Hindlimb muscle (tissue), 1 donor: Measurements from ENCODE around the gene WNT11. TPM values are rescaled to one million over a fixed set of nuclear protein-coding genes. Genes with fewer than 3 reads are reported as not detected.

Experiments
- DNase-seq: peaks from one replicate; pipeline ENCODE4 v3.0.0-alpha.2; 2013
- polyA plus RNA-seq: library from polyadenylated mRNA; unstranded; fragments of 120-200 nt; gene quantifications from one replicate; pipeline ENCODE4 v1.2.1, GENCODE V29; 2013; ENCODE audit not compliant: insufficient read length

The WNT11 gene
- polyA plus RNA-seq, 1 donor: 22.0 TPM

DNA sequence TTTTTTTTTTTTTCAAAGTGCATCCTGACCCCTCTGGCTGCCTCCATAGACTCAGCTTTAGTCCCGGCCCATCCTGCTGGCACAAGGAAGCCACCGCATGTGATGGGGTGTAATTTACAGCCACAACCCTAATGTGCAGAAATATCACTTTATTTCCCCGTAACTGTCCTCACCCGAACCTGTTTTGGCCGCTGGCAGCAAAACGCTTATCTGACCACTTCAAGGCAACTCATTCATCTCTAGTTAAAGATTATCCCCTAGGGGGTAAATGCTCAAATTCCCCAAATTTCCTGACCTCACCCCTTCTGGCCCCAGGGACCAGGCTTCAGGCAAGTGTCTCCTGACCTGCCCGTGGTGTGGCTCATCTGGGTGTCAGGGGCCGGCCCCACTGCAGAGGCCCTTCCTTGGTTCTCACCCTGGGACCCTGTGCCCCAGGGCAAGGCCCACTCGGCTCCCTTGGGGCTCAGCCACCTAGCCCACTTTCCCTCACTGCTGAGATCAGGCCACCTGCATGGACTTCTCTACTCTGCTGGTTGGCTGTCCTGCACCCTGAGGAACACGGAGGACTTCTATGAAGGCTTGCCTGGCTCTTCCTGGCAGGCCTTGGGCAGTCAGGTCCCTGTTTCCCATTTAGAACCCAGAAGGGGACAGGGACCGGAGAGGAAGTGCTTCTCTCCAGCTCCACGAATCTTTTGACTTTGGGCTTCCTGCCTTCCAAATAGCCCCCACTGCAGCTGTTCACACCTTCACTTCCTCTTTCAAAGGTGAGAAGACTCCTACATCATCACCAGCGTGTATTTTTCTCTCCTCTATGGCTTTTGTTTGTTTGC, 53.3 kb downstream of the WNT11 start:
- DNase-seq: no peak

DNA sequence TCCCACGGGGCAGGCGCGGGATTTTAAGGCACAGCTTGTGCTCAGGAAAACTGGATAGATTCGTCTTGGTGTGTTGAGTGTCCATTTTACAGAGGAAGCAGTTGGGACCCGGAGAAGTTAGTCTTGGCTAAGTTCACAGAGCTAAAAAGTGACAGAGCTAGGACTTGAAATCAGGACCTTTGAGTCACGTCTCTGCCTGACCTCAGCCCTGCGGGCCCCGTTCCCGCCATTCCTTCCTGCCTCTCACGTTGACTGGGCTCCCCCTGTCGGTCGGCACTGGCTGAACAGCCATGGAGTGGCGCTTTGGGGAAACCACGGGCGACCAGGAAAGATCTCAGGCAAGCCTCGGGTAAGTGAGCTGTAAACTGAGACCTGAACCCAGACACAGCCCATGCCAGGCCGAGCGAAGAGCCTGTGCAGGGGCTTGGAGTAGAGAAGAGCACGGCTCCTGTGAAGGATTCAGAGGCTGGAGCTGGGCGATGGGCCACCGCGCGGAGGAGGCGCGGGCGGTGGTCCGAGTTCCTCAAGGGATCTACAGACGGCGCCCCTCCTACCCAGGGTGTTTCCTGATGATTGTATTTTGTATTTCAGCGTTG, 54.1 kb downstream of the WNT11 start:
- peak; percentile 74 for DNase-seq

DNA sequence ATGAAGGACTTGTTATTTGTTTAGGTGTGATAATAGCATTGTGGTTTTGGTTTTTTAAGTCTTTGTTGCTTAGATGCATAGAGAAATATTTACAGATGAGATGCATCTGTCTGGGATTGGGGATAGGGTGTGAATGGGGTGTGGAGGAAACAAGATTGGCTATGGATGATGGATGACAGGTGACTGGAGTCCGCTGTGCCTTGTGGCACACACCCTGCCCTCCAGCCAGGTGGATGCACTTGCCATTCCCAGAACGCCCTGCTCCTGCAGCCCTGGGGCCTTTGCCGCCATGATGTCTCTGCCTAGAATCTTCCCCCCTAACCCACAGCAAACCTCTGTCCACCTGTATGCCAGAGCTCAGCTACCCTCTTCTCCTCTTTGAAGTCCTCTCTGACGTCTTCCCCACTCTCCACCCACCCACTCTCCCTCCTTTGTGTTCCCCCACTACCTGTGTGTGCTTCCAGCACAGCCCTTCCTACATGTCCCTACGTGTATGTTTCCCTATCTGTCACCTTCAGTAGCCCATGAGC, 54.7 kb downstream of the WNT11 start:
- no peak for DNase-seq

DNA sequence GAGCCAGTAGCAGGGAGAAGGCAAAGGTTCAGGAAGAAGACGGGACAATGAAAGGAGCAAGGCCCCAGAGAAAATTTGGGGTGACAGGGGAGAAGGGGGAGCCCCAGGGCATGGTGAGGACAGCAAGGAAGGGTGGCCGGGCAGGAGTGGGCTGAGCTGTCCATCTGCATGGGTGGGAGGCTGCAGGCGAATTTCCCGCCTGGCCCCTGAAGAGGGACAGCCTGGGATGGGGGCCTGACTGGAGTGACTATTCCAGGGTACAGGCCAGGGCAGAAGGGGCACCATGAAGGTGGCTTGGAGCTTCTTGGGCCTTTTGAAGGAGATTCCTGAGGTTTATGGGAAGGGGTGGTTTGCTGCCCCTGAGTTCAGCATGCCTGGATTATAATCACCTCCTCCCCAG, 56.2 kb downstream of the WNT11 start:
- DNase-seq: no peak

DNA sequence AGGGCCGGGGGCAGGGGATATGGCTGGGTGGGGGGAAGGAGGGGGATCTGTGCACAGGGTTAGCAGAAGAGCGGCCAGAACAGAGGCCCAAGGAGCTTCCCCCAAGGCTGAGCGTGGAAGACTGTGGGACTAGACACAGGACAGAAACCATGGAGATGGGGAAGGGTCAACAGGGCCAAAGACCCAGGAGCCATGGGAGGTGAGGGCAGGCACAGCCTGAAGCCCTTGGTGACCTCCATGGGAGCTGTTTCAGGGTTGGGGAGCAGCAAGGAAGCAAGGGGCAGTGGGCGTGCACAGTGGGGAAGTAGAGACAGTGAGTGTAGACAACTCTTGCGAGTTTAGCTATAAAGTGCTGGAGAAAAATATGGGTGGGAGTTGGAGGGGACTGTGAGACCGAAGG, 56.6 kb downstream of the WNT11 start:
- no peak for DNase-seq

DNA sequence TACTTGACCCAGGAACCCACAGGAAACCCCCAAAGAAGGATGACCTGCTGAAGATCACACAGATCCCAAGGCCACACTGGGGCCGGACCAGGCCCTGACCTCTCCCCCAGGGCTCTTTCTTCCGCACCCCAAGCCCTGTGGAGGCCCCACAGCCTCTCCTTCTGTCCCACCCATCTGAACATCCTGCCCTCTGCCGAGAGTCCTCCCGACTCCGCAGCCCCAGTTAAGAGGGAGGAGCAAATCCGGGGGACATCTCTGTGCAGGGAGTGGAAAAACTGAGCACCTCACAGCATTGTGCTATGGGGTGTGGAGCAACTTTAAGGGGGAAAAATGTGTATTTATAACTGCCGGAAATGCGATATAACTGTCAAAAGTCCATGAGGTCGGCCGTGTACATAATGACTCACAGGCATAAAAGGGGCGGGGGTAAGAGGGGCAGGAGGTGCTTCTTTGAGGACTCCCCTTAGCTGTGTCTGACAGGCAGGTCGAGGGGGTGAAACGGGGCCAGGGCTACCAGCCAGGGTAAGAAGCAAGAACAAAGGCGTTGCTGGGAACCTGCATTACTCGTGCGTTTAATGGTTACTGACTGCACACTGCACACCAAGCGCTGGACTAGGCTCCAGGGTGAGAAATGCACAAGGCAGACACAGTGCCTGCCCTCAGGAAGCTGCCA, 57.2 kb downstream of the WNT11 start:
- no peak for DNase-seq

DNA sequence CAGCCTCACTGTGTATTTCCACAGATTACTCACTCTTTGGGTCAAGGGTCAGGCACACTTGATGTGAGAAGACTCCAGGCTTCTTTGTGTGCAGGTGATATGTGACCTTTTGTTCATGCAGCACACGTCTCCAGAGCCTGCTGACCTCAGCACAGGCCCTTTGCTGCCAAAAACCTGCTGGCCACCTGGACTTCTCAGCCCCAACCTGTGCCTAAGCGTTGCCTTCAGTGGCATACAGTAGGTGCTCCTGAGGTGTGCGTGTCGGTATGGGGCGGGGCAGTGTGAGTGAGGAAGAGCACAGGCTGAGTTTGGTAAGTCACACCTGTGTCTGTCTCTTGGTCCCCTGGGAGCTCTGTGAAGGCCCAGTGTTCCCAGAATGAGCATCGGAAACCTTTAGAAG, 58.1 kb downstream of the WNT11 start:
- DNase-seq: no peak

DNA sequence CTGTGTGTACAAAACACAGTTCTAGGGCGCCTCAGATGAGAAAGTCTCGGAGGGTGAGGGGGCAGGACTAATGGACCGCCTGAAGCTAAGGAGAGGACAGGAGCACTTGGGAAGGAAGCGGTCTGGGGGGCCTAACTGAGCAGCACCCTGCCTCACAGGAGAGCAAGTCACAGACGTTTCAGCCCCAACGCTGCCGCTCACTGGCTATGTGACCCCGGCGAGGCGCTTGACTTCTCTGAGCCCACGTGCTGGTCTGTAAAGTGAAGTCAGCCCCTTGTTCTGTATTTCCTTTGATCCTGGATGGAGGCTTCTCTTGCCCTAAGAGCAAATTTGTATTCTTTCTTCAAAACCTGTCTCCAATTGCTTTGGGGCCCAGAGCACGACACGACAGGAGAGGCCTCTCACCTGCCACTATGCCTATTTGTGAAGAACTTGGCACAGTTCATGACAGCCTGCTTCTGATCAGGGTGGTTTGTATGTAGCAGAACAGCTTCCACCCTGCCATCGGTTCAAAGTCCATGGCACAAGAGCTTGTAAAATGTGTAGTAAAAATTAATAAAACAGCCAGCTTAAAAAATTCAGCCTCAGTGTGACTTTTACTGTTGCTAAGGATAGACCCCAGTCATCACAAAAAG, 59.1 kb downstream of the WNT11 start:
- no peak for DNase-seq

DNA sequence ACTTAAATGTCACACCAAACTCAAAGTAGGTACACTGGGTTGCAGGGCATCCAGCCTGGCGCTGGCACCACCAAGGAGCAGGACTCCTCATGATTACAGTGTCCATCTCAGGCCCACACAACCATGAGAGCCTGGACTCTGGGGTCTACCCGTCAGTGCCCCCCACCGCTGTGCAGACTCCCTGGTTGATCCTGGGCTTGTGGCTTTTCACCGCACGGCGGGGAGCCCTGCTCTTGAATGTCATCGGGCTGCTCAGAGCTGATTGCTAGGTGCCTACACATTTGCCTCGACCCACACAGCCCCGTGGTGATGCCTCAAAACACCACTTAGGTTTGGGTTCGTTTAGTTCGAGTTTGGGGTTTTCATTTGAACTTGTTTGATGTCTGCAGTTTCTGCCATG, 63.0 kb downstream of the WNT11 start:
- DNase-seq: no peak

DNA sequence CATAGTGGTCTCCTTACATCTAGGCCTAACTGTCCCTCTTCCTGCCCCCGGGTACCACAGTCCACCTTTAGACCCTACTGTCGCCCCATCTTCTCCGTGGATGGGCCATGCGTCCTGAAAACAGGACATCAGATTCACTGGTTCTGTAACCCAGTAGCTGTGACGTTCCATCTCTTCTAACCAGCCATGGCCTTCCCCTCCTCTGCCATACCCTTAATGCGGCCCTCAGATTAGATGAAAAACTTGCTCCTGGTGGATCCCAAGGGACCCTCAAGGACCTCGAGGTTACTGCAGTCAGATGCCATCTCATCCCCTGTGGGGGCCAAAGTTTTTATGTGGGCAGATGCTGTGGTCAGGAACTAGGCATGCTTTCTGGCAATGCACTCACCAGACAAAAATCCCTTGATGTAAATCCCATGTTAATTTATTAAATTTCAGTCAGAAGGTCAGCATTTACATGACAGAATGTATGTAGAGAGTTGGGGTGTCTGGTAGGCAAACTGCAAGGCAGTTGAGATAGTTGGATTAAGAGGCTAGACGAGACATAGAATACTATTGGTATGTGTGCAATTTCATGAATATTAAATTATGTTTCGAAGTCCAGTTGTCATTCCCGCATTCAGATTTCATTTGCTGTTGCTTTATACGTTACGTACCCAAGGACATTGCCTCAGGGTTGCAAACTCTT, 64.3 kb downstream of the WNT11 start:
- DNase-seq: no peak

DNA sequence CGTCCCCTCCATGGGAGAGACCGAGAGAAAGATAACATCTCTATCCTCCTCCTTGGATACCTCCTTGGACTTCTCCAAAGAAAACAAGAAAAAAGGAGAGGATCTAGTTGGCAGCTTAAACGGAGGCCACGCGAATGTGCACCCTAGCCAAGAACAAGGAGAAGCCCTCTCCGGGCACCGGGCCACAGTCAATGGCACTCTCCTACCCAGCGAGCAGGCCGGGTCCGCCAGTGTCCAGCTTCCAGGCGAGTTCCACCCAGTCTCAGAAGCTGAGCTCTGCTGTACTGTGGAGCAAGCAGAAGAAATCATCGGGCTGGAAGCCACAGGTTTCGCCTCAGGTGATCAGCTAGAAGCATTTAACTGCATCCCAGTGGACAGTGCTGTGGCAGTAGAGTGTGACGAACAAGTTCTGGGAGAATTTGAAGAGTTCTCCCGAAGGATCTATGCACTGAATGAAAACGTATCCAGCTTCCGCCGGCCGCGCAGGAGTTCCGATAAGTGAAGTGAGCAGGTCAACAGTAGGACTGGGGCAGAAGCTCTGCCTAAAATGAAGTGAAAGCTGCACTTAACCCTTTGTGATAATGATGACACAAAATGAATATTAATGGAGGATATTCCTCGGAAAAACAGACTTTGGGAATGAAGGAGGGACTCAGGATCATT, 65.3 kb downstream of the WNT11 start:
- no peak for DNase-seq

DNA sequence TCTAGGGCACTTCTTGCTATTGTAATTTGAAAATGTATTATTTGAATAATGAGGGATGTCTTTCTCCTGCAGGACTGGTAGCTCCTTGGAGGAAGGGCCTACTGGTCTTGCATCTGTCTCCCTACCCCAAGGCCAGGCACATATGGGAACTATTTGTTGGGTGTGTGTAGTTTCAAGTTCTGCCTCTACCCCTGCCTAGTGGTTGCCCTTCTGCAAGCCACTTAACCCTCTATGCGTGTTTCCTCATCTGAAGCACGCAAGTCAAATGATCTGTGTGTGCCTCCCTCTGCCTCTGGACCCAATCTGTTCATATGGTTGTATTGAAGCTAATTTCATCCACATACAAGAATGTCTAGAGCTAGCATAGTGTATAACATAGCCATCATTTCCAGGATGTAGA, 67.0 kb downstream of the WNT11 start:
- no peak for DNase-seq

Other genes with a start within 250 kb of the WNT11 start
- 44.1 TPM for gene THAP12, start 174.6 kb upstream of the WNT11 start, polyA plus RNA-seq
- gene GVQW3, start 174.8 kb upstream of the WNT11 start, polyA plus RNA-seq: 5.0 TPM
- gene EMSY, start 238.5 kb upstream of the WNT11 start, polyA plus RNA-seq: 16.5 TPM